Cardiac septum (tissue), 1 donor: ENCODE results near the gene FEM1B. TPM values are rescaled to one million over a fixed set of nuclear protein-coding genes. Genes with fewer than 3 reads are reported as not detected.

Experiments used
- DNase-seq: peaks from one replicate; pipeline ENCODE4 v3.0.0-alpha.2; 2020; ENCODE audit warnings: low spot score
- intact Hi-C: fragments of 100-400 bp; cut with DNase I; formaldehyde crosslinking; loops from one replicate; pipeline ENCODE4 v1.14.0; 2022
- total RNA-seq: library from RNA; stranded (reverse); fragmentation: NEBNext Ultra II Directional; extraction: Animal tissue kit (Norgen Biotek cat#: 25700); gene quantifications from one replicate; pipeline ENCODE4 v1.2.1, GENCODE V29; 2021
- donor health status: DM: no; HTN: no; CAD: no.

Gene FEM1B
- total RNA-seq, 1 donor from 2014 or later: 114 TPM

DNA sequence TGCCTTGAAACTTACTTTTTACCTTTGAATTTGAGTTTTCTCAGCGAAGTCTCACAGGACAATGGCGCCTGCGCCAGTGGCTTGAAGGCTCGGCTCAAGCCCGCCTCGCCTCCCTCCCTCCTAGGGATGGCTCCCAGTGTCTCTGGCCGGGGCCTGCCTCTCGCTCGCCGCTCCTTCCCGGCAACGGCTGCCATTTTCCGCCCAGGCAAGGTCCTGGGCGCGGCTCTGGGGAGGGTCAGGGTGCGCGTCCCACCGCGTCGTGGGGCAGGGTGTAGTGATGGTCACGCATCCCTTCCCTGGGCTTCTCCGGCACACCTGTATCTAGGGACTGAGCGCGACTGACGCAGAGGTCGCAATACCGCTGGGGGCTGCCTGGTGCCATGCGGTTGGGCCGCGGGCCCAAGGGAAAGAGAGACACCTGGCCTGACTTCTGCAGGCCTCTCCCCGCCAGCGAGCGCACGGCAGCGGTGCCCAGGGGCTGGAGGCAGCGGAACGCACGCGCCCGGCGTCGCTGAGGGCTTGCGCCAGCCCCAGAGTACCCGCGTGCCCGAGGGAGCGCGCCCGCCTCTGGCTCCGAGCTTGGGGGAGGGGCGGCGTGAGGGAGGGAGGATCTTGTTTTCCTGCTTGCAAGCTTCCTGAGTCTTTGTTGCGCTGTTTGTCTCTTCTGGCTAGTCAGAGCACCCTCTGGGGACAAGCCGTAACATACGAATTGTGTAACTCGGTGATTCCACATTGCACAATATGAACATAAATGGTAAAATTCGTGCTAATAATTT is 20.7 kb upstream of the FEM1B start:
- intact Hi-C loops: loop anchor here (2.0 kb wide), 1 partner anchor 22 kb away; no protein-coding TSS in a partner anchor
- peak; percentile 92 for DNase-seq

DNA sequence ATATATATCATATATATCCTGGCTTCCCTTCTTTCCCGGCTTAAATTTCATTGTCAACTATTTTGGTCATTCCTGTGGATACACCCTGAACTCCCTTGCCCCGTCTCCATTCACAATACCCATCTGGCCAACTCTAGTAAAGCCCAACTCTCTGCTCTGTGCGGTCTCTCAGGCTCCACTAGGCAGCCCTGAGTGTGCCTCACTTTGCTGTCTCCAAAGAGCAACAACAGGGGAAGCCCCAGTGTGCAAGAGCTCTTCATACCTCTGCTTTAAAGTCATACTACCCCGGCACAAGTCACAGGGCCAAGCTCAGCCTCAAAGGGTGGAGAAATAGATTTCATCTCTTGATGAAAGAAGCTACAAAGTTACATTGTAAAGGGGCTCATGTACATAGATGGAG is 18.9 kb upstream of the FEM1B start:
- intact Hi-C loops: no loop called here
- no peak for DNase-seq

DNA sequence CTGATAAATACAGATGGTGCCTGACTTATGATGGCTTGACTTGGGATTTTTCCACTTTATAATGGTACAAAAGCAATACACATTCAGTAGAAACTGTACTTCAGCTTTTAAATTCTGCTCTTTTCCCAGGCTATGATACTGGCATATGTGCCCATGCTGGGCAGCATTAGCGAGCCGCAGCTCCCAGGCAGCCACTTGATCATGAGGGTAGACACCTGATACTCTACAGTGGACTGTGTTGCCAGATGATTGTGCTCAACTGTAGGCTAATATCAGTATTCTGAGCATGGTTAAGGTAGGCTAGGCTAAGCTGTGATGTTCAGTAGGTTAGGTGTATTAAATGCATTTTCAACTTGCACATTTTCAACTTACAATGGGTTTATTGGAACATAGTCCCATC is 17.7 kb upstream of the FEM1B start:
- intact Hi-C loops: no loop called here

DNA sequence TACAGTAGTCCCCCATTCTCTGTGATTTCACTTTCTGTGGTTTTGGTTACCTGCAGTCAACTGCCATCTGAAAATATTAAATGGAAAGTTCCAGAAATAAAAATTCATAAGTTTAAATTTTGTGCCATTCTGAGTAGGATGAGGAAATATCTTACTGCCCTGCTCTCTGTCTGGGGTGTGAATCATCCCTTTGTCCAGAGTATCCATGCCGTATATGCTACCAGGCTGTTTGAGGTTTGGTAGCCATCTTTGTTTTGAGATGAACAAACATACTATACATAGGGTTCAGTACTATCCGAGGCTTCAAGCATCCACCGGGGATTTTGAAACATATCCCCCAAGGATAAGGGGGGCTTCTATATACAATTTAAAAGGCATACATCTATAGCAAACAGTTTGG is 16.3 kb upstream of the FEM1B start:
- DNase-seq: no peak
- intact Hi-C loops: no loop called here

More for the DNA sequence above, 17.7 kb upstream of the FEM1B start:
- DNase-seq: no peak

DNA sequence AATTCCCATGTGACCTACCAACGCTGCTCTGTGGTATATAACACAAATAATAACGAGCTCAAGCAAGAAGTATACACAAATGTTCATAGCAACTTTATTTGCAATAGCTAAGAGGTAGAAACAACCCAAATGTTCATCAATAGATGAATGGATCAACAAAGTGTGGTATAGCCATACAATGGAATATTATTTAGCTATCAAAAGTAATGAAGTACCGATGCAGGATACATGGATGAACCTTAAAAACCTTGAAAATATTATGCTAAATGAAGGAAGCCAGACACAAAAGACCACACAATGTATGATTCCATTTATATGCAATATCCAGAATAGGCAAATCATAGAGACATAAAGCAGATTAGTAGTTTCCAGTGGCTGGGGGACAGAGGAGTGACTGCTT is 15.6 kb upstream of the FEM1B start:
- DNase-seq: no peak
- intact Hi-C loops: no loop called here

DNA sequence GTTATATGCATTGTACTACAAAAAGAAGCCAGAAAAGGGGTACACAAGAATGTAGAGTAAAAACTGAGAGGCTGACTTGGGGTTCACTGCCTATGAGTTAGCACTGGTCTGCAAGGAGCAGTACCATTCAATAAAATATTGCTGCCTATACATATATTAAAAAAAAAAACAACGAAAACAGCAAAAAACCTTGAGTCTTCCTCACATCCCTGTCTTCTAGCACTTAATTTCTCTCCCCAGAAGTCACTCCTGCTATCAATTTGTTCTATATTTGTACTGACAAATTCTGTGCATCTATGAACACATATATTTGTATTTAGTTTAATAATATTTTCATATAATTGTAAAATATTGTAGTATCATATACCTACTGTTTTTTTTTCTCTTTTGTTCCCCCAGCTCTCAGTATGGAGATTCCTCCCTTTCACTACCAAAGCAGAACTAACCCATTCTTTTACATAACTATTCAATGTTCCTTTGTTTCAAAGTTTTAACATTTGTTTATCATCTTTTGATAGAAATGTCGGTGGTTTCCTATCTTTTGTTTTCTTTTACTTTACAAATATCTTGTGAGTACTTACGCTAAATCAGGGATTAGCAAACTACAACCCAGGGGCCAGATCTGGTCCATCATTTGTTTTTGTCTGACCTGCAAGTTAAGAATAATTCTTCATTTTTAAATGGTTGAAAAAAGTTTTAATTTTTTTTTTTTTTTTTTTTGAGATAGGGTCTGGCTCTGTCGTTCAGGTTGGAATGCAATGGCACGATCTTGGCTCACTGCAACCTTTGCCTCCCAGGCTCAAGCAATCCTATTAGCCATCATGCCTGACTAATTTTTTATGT is 14.8 kb upstream of the FEM1B start:
- intact Hi-C loops: no loop called here
- DNase-seq: no peak

DNA sequence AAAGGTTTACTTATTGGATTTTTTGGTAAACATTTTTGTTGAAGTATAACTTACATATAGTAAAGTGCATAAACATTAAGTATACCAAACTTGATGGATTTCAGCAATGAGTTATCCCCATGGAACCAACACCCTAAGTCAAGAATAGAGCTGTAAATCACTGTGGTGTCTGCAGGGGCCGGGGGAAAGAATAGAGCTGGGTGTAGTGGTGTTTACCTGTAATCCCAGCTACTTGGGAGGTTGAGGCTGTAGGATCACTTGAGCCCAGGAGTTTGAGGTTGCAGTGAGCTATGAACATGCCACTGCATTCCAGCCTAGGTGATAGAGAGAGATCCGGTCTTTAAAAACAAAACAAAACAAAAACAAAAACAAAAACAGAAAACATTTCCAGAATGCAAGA is 13.3 kb upstream of the FEM1B start:
- no peak for DNase-seq
- intact Hi-C loops: no loop called here

DNA sequence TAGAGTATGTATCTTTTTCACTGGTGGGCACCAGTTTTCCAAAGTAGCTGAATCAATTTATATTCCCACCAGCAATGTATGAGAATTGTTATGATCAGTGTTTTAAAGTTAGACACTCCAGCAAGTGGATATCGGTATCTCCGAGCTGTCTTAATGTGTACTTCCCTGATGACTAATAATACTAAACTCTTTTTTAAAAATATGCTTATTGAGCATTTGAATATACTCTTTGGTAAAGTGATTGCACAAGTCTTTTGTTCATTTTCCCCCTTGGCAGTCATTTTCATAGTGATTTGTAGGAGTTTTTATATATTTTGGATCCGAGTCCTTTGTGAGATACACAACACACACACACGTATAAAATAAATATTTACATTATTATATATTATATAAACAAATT is 12.5 kb upstream of the FEM1B start:
- no peak for DNase-seq
- intact Hi-C loops: no loop called here

DNA sequence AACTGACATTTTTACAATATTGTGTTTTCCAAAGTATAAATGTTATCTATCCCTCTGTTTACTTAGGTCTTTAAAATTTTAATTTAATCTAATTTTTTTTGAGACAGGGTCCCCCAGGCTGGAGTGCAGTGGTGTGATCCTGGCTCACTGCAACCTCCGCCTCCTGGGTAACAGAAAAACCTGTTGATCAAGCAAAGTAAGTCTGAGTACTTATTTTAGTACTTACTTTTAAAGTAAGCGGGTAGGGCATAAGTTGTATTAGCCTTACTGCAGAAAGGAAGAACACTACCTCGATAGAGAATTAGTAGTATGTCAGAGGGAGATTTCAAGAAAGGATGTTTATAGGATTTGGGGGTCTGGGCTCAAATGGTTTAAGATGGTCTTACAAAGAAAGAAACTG is 11.9 kb upstream of the FEM1B start:
- intact Hi-C loops: no loop called here
- no peak for DNase-seq

DNA sequence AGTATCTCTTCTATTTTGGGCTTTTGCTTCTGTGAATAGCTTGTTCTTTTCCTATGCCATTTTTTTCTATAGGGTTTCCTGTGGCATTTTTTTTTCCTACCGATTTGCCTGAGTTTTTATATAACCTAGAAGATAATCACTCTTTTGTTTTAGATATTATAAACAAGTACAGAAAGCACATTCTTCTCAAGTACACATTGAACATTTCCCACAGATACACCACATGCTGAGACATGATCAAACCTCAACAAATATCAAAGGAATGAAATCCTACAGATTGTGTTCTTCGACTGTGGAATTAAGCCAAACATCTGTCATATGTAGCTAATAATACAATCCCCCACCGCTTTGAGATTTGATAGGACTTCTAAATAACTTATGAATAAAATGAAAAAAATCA is 9.1 kb upstream of the FEM1B start:
- intact Hi-C loops: no loop called here
- no peak for DNase-seq

DNA sequence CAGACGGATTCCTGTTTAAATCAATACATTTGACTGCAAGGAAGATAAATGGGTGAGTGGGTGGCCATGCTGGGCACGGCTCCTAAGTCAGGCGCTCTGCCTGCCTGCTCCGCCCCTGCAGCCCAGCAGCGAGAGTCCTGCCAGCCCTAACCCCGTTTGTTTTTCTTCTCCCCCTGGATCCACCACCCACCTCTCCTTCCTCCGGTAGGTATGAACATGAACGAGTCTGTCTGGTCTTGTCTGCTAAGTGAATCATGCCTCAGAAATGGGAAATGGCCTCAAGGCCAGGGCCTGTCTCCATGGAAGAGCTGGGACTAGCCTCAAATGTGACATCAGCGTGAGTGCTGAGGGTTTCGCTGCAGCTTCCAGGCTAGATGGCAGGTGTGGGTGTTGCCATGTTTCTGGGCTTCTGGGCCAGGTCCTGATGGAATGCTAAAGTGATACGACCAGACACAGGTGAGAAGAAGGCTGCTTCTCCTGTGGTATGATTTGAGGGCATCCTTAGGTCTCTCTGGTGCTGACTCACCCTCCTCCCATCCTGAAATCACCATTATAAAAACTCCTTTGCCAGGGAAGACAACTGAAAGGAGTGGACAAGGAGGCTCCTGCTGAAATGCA is 5.6 kb upstream of the FEM1B start:
- no peak for DNase-seq
- intact Hi-C loops: no loop called here

DNA sequence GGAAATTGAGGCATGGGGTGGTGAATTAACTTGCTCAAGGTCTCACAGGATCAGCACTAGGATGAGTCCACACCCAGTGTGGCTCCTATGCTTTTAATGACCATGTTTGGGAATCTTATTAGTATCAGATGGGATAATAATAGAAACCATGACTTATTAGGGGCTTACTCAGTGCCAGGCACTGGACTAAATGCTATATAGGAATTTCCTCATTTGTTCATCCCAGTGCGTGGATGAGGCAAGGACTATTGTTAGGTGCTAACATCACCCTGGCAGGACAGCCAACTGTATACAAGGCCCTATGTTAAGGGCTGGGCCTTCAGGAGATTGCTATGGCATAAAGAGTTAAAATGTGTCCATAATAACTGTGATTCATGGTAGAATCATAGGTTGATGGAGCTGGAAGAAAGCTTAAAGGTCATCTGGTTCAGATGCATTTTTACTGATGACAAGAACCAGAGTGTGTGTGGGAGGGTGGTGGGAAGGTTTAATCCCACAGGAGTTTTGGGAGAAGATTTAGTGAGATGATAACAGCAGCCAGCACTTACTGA is 4.7 kb upstream of the FEM1B start:
- DNase-seq: no peak
- intact Hi-C loops: no loop called here

DNA sequence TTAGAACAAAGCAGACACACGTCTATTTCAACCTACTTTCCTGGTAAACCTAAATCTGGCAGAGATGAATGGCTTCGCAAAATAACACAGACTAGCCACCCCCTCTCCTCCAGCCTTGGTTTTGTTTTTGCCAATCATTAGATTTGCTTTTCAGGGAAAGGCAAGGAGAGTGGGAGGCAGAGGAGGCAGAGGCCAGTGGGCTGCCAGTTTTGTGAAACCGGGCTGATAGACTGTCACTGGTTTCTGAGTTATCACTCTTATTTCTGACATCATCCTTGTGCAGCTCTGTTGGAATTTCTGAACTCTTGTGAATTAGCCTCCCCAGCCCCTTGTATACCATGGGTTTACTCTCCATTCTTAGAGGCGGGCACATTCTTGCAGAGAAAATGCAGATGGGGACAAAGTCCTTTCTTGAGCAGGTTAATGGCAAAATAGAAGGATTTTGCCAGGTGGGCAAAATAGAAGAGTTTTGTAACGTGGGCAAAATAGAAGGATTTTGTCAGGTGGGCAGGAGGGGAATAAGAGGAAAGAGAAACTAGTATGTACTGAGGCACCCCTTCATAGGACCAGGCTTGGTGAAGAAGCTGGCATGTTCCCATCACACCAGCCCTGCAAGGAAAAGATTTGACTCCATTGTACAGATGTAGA is 3.2 kb upstream of the FEM1B start:
- intact Hi-C loops: no loop called here

DNA sequence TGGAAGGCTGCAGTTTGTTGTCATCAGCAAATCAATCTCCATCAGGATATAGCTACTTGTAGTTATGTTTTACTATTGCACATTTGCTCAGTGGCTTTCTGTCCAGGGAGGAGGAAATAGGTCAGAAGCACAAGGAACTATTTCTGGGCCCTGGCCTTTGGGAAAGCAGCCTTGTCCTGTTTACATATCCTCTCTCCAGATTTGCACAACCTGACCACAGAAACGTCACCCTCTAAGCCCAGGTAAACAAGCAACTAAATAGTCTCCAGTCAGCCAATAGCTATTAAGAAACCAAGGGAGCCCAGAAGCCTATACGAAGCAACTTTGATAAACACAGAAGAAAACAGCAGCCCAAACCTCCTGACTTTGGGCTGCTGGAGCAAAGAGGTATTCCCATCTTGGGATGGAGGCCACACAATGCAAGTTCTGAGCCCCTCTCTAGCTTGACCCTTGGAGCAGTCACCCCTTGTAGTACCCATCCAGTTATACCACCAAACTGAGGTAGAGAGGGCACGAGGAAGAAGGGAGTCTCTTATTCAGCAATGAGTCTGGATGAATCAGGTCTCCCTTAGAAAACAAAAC is 2.3 kb upstream of the FEM1B start:
- no peak for DNase-seq
- intact Hi-C loops: no loop called here

More for the DNA sequence above, 3.2 kb upstream of the FEM1B start:
- DNase-seq: no peak

DNA sequence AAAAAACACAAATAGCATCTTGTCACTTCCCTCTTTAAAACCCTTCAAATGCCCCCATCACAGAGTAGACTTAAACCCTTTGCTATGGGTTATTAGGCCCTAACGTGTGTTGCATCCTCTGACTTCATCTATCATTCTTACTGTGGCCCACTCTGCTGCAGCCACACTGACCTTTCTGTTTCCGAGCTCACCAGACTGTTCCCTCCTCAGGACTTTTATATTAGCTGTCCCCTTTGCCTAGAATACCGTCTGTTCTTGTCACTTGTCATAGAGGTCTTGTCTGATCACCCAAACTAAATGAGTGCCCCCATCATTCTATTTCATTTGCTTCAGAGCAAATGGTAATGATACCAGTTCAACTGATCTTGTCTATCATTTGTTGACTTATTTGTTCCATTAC is 877 bp upstream of the FEM1B start:
- no peak for DNase-seq
- intact Hi-C loops: no loop called here

DNA sequence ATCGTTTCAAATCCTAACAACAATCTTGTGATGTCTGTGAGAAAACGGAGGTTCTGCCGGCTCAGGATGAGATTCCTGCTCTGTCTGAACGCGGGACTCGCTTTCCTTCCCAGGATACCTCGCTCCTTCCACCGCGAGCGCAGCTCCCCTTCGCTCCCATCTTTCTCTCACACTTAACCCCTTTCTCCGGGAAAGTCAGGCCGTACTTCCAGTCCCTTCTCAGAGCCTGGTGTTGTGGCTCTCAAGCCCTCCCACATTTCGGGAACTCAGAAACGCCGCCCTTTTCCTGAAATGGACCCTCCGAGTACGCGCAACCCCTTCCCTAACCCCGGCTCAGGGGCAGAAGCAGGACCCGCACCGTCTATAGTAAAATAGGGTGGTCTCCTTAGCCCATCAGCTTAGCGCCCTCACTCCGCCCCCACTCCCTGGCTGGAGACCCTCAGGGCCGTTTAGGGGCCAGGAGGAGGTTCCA is 378 bp upstream of the FEM1B start:
- DNase-seq: no peak
- intact Hi-C loops: no loop called here

DNA sequence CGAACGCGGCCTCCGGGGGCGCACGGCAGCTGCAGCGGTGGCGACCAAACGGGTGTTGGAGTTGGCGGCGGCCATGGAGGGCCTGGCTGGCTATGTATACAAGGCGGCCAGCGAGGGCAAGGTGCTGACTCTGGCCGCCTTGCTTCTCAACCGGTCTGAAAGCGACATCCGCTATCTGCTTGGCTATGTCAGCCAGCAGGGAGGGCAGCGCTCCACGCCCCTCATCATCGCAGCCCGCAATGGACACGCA is 725 bp downstream of the FEM1B start:
- intact Hi-C loops: loop anchor here (2.0 kb wide), 1 partner anchor 21 kb away; no protein-coding TSS in a partner anchor
- no peak for DNase-seq

DNA sequence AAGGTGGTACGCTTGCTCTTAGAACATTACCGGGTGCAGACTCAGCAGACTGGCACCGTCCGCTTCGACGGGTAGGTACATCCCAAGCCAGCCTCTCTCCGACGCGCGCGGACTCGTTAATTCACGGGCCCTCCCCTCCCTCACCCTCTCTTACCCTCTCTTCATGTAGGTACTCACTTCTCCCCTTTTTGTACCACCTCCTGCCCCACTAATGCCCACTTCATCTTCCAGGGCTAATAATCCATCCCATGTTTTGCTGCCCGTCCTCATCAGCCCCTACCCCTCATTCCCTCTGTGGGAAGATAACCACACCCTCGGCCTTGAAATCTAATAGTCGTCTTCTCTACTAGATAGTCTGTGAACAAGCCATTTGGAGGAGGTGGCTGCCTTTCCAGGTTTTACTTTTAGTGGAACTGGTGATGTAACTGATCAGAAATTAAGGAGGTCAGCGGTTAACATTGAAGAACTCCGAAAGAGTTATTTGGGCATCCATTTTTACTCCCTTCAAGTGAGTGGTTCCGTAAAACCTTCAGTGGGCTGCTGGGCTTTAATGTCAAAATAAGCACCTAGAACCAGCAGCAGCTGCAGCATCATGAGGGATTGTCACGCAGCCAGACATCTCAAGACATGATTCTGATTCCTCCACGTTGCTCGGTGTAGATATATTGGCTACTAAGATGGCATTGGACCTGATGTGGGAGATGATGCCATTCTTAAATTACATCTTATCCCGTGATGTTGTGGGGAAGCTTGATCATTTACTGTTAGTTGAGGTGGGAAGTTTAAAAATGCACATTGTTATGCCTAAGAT is 1.3 kb downstream of the FEM1B start:
- DNase-seq: no peak
- intact Hi-C loops: loop anchor here (2.0 kb wide), 1 partner anchor 22 kb away; no protein-coding TSS in a partner anchor
